ENCODE results near the gene CTNNA3.

GRCh38 chr10:66381045-66381444 lies 1315.0 kb downstream of the CTNNA3 start:
- TF ChIP-seq CTCF (IDR thresholded peaks at IDR 0.05; ENCODE audit: poor library complexity, severe bottlenecking) (no peak), POLR2AphosphoS5 (IDR thresholded peaks at IDR 0.05) (no peak), MXI1 (conservative IDR thresholded peaks at IDR 0.05; ENCODE audit: poor library complexity, severe bottlenecking) (no peak), EZH2 (IDR thresholded peaks at IDR 0.05; ENCODE audit: borderline replicate concordance, insufficient read depth, low read length, poor library complexity, severe bottlenecking) (no peak), EP300 (conservative IDR thresholded peaks at IDR 0.05; ENCODE audit: poor library complexity, severe bottlenecking) (no peak), RAD21 (conservative IDR thresholded peaks at IDR 0.05) (no peak), TAF1 (IDR thresholded peaks at IDR 0.05; ENCODE audit: low read depth) (no peak)
